Heart right ventricle (tissue), 16 donors: Measurements from ENCODE around the gene PGF. TPM values are rescaled to one million over a fixed set of nuclear protein-coding genes. Genes with fewer than 3 reads are reported as not detected.

ENCODE experiments used
- ATAC-seq, 8 donors: fragments of 200-7000 bp; cut with Tn5 transposase; one replicate each; pipeline ENCODE4 v1.9.1; 2020; ENCODE audit warnings: mild to moderate bottlenecking in 8 of 8, moderate library complexity in 8 of 8, moderate number of reproducible peaks in 1 of 8
- DNase-seq, 2 donors: peaks; one replicate each; pipeline ENCODE4 v3.0.0-alpha.2; 2020
- H3K27ac ChIP-seq, 10 donors: fragments of 200-600 bp; sonication (generic) in 2 of 10; one replicate each; pipeline versions ENCODE4 v1.5.0 to v1.8.0; 2020 to 2022; ENCODE audit warnings: mild to moderate bottlenecking in 3 of 10
- H3K27me3 ChIP-seq, 7 donors: fragments of 200-600 bp; one replicate each; pipeline ENCODE4 v1.8.0; 2021 to 2022; ENCODE audit warnings: mild to moderate bottlenecking in 2 of 7
- H3K36me3 ChIP-seq, 9 donors: fragments of 200-600 bp; sonication (generic) in 1 of 9; one replicate each; pipeline versions ENCODE4 v1.5.0 to v1.8.0; 2020 to 2022; ENCODE audit warnings: mild to moderate bottlenecking in 2 of 9
- H3K4me1 ChIP-seq, 9 donors: fragments of 200-600 bp; sonication (generic) in 1 of 9; one replicate each; pipeline versions ENCODE4 v1.5.0 to v1.8.0; 2020 to 2022; ENCODE audit warnings: mild to moderate bottlenecking in 4 of 9
- H3K4me3 ChIP-seq, 10 donors: fragments of 200-600 bp; sonication (generic) in 2 of 10; one replicate each; pipeline versions ENCODE4 v1.5.0 to v1.8.0; 2020 to 2022; ENCODE audit warnings: mild to moderate bottlenecking in 7 of 10, moderate library complexity in 2 of 10
- H3K9me3 ChIP-seq, 11 donors: fragments of 200-600 bp in 10 of 11; sonication (generic) in 2 of 11; one replicate each; pipeline versions ENCODE4 v1.5.0 to v1.8.0; 2013 to 2022; ENCODE audit warnings: mild to moderate bottlenecking in 2 of 11, control low read depth in 1 of 11, moderate library complexity in 1 of 11
- WGBS, 2 donors: extraction: QIAGEN DNeasy Blood & Tissue Kit; methylation state at CpG; one replicate each; pipeline ENCODE4 v1.1.7; 2013; ENCODE audit warnings: inconsistent platforms in 1 of 2; 5-methylcytosine and 5-hydroxymethylcytosine counted together
- intact Hi-C, 10 donors: fragments of 100-400 bp; cut with DNase I; formaldehyde crosslinking; loops; one replicate each; pipeline versions ENCODE4 v1.11.1 to v1.14.2; 2022
- polyA plus RNA-seq, 2 donors: library from polyadenylated mRNA; stranded (reverse); fragments of 200-250 nt; gene quantifications; one replicate each; pipeline ENCODE4 v1.2.3, GENCODE V29; 2013
- total RNA-seq, 10 donors: library from RNA; stranded (reverse); fragmentation: NEBNext Ultra II Directional in 3 of 10; extraction: Animal tissue kit (Norgen Biotek cat#: 25700) in 3 of 10; gene quantifications; one replicate each; pipeline versions ENCODE4 v1.2.1 to v1.2.4, GENCODE V29; 2021 to 2023
- TF ChIP-seq, protein P1 (sequence below), 9 donors: fragments of 200-600 bp; sonication (generic) in 2 of 9; IDR thresholded peaks; one replicate each; pipeline versions ENCODE4 v1.5.0 to v1.8.0; 2021 to 2022; ENCODE audit warnings: antibody characterized with exemption in 9 of 9, mild to moderate bottlenecking in 5 of 9, moderate library complexity in 1 of 9
- donor health status: Arrhythmogenic right ventricular cardiomyopathy.
- donor health status: ischemic (EF 13 %, LVEDD 7.1; RV severe dilation, severe dysfunction).
- donor health status: healthy with polysubstance abuse.
- donor health status: DM: no; HTN: yes; CAD: no.
- donor health status: DM: no; HTN: no; CAD: no.
- donor health status: ischemic (EF 25% LVEDD 6.9; RV normal size, moderate dysfunction).
- donor health status: ischemic (EF 25% LVEDD 5.7; RV mildly dilated, moderate dysfunction).
- donor health status: healthy.
- donor health status: DM: yes; HTN: yes; CAD: no.
- donor health status: Ischemic cardiomyopathy.
- donor health status: ischemic (EF 35%, LVEDD 5.7; RV mildly dilated, moderate dysfunction).
- donor health status: nonischemic (EF 11% LVEDD 7.7; RV severe dilation, severe dysfunction).
- donor health status: DM: yes; HTN: yes; CAD: no.
- donor health status: PGD.
- donor health status: ischemic (EF 29% LVEDD 5.4; RV normal size, mild dysfunction).
- donor health status: nonischemic (EF 23%, LVEDD 6.1; RV moderate dilation, normal function).

The PGF gene
- total and polyA plus RNA-seq, 12 donors = 2.1 to 22.5 (median 6.3) TPM

DNA sequence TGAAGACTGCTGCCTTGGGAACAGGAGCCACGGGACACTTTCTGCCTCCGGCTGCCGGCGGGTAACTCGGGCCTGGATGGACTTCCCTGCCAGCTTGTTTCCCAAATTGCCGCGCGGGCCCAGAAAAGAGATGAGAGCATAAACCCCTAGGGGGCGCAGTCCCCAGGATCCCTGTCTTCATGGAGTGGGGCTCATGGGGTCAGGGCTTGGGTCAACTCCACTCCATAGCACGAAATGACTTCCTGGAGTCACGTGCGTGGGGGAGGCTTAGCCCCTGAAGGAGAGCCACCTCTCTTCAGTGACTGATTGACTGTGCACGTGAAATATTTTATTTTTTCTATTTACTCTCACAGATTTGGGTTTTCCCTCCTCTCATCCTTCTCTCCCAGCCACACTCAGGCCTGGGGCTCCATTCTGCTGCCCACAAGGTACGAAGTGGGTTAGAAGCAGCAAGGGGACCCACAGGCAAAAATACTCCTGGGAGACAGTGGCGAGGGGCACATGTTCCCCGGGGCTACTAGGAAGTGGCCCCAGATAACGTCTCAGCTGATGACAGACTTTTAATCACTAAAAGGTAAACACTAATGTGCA lies 10.0 kb downstream of the PGF start:
- no peaks in the 10 kb centered on the region for H3K9me3 ChIP-seq
- ATAC-seq (no peak), DNase-seq (no peak)
- peaks cover 0 to 60% (median 4%) of the 10 kb centered on the region in 9 donors for H3K36me3 ChIP-seq
- TF ChIP-seq, protein P1, sequence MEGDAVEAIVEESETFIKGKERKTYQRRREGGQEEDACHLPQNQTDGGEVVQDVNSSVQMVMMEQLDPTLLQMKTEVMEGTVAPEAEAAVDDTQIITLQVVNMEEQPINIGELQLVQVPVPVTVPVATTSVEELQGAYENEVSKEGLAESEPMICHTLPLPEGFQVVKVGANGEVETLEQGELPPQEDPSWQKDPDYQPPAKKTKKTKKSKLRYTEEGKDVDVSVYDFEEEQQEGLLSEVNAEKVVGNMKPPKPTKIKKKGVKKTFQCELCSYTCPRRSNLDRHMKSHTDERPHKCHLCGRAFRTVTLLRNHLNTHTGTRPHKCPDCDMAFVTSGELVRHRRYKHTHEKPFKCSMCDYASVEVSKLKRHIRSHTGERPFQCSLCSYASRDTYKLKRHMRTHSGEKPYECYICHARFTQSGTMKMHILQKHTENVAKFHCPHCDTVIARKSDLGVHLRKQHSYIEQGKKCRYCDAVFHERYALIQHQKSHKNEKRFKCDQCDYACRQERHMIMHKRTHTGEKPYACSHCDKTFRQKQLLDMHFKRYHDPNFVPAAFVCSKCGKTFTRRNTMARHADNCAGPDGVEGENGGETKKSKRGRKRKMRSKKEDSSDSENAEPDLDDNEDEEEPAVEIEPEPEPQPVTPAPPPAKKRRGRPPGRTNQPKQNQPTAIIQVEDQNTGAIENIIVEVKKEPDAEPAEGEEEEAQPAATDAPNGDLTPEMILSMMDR (IDR thresholded peaks at IDR 0.05) = peak in 7 of 9 donors; percentile 34 to 59 (median 42)
- intact Hi-C loops = loop anchor here in 9 of 10 donors (5.0 to 10.0 kb wide), 5 partner anchors 57 to 142 kb away; partner anchors contain the start of genes EIF2B2 (in 6 of the 9) and ZC2HC1C (in 1 of the 9)
- H3K27ac ChIP-seq = peak overlapping the region in 4 of 10 donors; percentile 4 to 63 (median 24)
- peaks cover 17 to 72% (median 44%) of the 10 kb centered on the region in 9 donors for H3K4me1 ChIP-seq
- H3K4me3 ChIP-seq = no peak overlapping the region
- 74 to 78% methylated on average over 17 of the region's 17 CpGs for WGBS, 2 donors
- H3K27me3 ChIP-seq = no peaks in the 10 kb centered on the region

DNA sequence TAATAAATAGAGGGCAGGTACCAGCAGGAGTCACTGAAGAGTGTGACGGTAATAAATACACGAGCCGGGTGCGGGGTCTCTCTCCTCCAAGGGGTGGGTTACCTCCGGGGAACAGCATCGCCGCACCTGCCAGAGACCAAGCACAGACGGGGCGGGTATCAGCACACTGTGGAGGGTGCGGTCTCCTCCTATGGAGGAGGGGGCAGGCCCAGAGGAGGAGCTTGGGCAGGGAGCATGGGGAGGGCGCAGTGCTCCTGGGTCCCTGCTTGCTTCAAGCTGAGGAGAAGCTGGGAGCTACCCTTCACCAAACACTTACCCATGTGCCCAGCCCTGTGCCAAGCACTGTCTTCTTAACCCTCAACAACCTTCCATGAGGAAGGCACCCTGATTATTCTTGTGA lies 12.8 kb downstream of the PGF start:
- ATAC-seq = no peak
- peaks cover 28 to 73% (median 62%) of the 10 kb centered on the region in 9 donors for H3K4me1 ChIP-seq
- 92% methylated on average over 11 of the region's 11 CpGs for WGBS, 2 donors
- intact Hi-C loops = loop anchor here in 5 of 10 donors (5.0 to 10.0 kb wide), 3 partner anchors 60 to 142 kb away; partner anchors contain the start of genes EIF2B2 (in 1 of the 5) and ZC2HC1C (in 1 of the 5)
- TF ChIP-seq, protein P1 (IDR thresholded peaks at IDR 0.05) = no peak
- H3K9me3 ChIP-seq = no peaks in the 10 kb centered on the region
- H3K27ac ChIP-seq = peak overlapping the region; percentile 52 to 95 (median 86)
- H3K4me3 ChIP-seq = peak overlapping the region in 1 of 10 donors; percentile 34
- DNase-seq = no peak
- H3K36me3 ChIP-seq = peaks cover 0 to 39% (median 1%) of the 10 kb centered on the region in 9 donors
- no peaks in the 10 kb centered on the region for H3K27me3 ChIP-seq

DNA sequence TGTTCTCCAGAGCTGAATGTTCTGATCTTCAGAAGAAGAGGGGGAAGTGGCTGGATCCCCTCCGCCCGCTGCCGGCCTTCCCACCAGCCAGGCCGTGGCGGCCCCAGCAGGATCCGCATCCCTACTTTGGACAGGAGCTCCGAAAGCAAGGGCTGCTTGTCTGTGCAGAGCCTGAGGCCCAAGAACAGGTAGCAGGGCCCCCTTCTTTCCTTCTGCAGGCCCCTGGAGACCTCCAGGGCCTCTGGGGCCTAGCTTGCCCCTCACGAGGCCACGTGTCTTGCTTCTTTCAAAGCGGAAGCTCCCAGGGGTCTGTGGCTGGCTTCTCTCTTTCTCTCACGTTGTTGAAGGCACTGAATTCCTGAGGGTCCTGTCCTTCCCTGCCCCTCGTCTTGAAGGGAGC lies 13.2 kb downstream of the PGF start:
- ATAC-seq = no peak
- H3K4me3 ChIP-seq = peak overlapping the region in 1 of 10 donors; percentile 34
- no peaks in the 10 kb centered on the region for H3K9me3 ChIP-seq
- TF ChIP-seq, protein P1 (IDR thresholded peaks at IDR 0.05) = no peak
- H3K4me1 ChIP-seq = peaks cover 28 to 70% (median 60%) of the 10 kb centered on the region in 9 donors
- peaks cover 0 to 37% (median 0%) of the 10 kb centered on the region in 9 donors for H3K36me3 ChIP-seq
- DNase-seq = no peak
- H3K27me3 ChIP-seq = no peaks in the 10 kb centered on the region
- intact Hi-C loops = loop anchor here in 5 of 10 donors (5.0 to 10.0 kb wide), 3 partner anchors 60 to 143 kb away; partner anchors contain the start of genes EIF2B2 (in 1 of the 5) and ZC2HC1C (in 1 of the 5)
- 70 to 74% methylated on average over 12 of the region's 12 CpGs for WGBS, 2 donors
- peak overlapping the region; percentile 52 to 95 (median 86) for H3K27ac ChIP-seq

DNA sequence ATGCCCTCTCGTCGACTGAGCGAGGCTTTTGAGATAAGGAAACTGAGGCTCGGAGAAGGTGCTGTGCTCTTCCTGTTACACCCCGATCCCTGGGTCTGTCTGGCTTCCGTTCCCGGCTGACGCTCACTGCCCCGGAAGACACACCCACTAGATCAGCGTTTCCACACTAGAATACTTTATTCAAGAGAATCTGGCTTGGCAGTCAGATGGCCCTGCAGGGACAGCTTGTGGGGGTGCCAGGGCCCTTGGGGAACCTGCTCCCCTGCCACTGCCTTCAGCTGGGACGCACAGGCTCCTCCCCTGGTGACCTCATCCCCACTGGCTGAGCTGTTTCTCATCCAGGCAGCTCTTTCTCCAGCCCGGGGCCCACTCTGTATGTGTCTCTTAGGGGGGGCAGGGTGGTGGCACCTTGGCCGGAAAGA lies 13.7 kb downstream of the PGF start:
- peaks cover 28 to 65% (median 55%) of the 10 kb centered on the region in 9 donors for H3K4me1 ChIP-seq
- H3K9me3 ChIP-seq = no peaks in the 10 kb centered on the region
- TF ChIP-seq, protein P1 (IDR thresholded peaks at IDR 0.05) = no peak
- ATAC-seq (peak; percentile 34 to 53 (median 44)), DNase-seq (peak in 1 of 2 donors; percentile 67)
- H3K27ac ChIP-seq = peak overlapping the region; percentile 52 to 95 (median 86)
- H3K27me3 ChIP-seq = no peaks in the 10 kb centered on the region
- intact Hi-C loops = loop anchor here in 5 of 10 donors (5.0 to 10.0 kb wide), 3 partner anchors 61 to 143 kb away; partner anchors contain the start of genes EIF2B2 (in 1 of the 5) and ZC2HC1C (in 1 of the 5)
- H3K4me3 ChIP-seq = peak overlapping the region in 1 of 10 donors; percentile 34
- peaks cover 0 to 37% (median 0%) of the 10 kb centered on the region in 9 donors for H3K36me3 ChIP-seq
- WGBS, 2 donors = 24 to 26% methylated on average over 13 of the region's 13 CpGs
